GM21786 (cell line): ENCODE measurements around the gene SLC27A3.

Experiments
- ATAC-seq: cut with Tn5 transposase; IDR thresholded peaks from one replicate; pipeline ENCODE4 v1.9.1; 2021; ENCODE audit not compliant: unreplicated experiment

SLC27A3 gene

DNA sequence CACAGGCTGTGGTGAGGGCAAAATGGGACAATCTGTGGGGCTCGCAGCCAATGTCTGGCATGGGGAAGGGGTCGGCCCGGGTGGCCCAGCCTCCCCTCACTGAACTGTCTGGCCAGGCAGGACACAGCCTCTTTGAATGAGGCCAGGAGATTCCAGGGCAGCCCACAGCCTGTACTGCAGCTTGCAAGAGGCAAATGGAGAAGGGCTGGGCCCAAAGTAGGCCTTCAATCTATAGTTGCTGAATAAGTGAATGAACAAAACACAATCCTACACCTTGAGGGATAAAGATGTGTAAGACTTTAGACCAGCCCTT is 23.2 kb downstream of the SLC27A3 start:
- ATAC-seq: no peak

DNA sequence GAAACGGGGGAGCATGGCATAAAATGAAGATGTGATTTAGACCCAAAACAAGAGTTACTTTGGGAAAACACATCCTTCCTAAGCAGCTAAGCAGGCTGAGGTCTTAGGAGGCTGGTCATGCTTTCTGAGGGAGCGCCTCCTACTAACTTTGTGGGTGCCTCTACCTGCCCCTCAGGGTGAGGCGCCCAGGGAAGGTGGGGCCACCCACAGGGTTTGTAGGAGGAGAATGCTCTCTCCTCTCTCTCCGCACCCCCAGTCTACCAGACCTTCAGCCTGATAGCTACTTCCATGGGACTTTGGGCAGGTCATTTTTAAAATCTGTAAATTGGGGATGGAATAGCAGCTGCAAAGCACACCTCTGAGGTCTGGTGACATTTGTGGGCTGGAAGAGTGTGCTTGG is 23.8 kb downstream of the SLC27A3 start:
- ATAC-seq: no peak

DNA sequence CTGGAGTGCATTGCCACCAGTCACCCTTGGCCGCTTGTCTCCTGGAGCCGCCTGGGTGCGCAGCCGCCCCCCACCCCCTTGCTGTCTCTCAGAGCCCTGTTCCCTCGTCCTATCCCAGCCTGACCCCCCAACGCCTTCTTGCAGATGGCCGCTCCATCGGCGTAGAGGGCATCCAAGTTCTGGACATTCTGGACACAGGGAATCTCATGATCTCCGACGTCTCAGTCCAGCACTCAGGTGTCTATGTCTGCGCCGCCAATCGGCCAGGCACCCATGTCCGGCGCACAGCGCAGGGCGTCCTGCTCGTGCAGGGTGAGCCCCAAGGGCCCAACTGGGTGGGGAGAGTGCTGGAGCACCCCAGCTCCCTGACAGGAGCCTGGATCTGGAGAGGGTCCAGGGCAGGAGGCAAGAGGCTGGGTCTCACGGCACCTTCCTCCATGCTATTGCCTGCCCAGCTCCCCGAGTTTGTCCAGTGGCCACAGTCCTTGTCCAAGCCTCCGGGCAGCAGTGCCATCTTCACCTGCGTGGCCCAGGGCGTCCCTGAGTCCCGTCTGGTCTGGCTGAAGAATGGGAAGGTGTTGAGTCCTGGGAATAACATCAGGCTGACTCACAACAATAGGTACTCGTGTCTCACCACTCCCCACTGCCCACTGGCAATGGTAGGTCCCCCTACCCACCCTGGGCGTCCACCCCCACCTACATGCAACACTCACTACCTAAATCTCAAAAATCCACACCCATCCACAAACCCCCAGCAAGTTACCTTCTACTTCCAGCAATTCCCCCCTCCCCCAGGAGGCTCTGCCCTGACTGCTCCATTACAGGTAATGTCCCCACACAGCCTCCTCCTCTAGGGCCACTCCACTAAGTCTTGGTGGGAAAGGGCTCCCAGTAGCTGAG is 24.6 kb downstream of the SLC27A3 start:
- no peak for ATAC-seq

GRCh38 chr1:153800516-153800915 is 25.3 kb downstream of the SLC27A3 start:
- ATAC-seq: no peak

DNA sequence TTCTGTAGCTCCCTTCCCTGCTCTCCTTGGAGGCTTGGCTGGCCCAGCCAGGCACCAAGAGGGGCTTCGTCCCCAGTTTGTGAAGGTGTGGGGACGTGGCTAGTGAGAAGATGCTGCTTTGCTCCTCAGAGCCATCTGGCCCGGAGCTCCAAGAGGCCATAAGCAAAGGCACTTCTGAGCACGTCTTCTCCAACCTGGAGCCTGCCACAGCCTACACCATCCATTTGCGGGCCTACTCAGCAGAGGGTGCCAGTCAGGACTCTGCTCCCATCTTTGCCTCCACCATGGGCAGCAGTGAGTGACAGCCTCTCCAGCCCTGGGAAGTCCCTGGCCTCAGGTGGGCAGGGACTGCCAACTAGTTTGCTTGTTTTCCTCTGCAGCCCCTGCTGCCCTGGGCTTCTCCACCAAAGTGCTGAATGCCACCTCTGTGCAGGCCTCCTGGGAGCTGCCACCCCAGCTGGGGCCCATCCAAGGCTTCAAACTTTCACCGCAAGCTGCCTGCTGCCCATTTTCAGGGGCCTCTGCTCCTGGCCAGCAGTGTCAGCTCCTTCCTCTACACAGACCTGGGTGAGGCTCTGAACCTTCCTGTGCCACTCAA is 25.9 kb downstream of the SLC27A3 start:
- ATAC-seq: no peak

DNA sequence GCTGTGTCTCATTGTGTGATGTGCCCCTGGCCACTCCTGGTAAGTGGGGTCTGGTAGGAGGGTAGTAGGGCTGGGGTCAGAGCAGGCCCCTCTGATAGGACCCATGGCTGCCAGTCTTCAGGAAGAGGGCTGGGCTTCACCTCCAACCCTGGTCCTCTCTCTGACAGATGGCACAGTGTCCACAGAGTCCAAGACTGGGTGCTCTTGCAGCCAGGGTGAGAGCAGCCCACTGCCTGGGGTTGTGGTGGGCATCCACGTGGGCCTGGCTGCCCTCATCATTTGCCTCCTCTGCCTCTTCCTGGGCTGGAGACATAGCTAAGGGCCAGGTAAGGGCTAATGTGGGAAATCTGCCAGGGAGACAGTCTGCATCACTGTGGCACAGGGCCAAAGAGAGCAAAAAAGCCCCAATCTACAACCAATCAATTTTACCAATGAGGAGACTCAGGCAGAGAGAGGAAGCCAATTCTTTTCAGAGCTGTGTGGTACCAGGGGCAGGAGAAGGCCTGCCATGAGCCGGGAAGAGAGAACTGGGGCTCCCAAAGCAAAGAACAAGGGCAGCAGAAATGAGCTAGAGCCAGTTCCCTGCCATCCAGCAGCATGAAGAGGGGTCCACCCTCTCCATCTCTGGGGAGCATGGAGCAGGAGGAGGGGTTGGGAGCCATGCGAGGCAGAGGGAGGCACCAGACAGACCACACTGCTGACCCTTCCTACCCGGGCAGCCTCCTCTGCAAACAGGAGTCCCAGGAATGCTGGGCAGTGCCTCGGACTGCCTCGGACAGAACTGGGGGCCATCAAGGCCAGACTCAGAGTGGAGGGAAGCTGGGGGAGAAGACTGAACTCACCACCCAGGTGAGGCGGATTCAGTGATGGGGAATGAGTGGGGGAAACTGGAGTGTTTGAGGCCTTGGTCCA is 26.8 kb downstream of the SLC27A3 start:
- ATAC-seq: no peak

DNA sequence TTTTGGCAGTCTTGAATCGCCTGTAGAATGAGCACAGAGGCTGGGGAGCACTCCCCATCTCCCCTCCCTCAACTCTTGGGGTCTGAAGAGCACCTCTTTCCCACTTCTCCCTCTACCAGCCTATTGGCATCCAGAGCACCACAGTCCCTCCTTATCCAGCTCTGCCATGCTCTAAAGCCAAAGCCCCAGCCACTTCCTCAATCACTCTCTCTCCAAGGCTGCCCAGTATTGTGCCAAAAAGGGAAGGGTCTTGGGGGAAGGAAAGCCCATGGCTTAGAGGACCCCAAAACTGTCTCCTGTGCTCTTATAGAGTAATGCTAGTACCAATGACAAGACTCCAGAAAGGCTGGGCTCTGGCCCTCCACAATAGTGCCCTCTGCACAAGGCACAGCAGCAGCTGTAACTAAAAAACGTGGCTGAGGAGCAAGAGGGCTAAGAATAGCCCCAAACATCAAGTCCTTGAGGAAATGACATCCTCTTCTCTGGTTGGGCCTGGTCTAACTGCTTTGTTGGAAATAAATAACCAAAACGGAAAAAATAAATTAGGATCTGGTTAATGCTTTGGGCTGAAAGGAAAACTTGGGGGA is 28.4 kb downstream of the SLC27A3 start:
- ATAC-seq: no peak

GRCh38 chr1:153804112-153804511 is 28.9 kb downstream of the SLC27A3 start:
- ATAC-seq: no peak

GRCh38 chr1:153805042-153805745 is 30.0 kb downstream of the SLC27A3 start:
- peak; percentile 97 for ATAC-seq

- no peak for ATAC-seq
Measured at GRCh38 chr1:153805886-153806719, 30.9 kb downstream of the SLC27A3 start.

GRCh38 chr1:153816283-153816889 is 41.2 kb downstream of the SLC27A3 start:
- ATAC-seq: no peak

GRCh38 chr1:153818876-153819275 is 43.7 kb downstream of the SLC27A3 start:
- no peak for ATAC-seq

DNA sequence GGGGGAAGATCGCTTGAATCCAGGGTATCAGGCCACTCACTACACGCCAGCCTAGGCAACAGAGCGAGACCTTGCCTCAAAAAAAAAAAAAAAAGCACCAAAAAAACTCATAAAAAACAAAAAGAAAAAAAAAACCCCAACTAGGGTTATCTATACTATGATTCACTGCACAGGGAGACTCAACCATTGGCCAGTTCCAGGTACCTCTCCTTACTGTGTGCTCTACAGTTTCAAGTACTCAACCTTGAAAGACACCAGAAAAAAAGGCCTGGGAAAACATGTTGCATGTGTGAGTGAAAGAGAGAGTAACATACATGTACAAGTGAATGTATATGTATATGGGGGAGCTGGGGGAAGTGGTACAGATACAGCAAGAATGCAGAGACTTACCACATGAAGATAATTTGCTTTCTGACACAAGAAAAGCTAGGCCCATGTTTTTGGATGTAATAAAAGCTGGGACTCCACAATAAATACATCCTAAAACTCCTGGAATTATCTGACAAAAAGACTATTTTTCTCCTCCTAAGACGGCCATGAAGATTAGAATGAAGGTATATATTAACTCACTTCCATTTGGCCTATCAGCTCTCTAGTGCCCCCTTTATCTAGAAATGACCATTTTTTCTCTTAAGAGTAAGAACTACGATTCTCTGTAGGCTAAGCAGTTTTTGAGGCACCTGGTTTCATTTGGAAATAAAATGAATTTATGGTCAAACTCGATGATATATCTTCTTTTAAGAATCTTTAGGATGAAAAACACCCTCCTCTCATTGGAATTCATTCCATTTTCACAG is 52.2 kb downstream of the SLC27A3 start:
- no peak for ATAC-seq
